Activated naive CD8-positive, alpha-beta T cell treated with anti-CD3 and anti-CD28 coated beads for 36 hours (primary cell): ENCODE results near the gene POLR1G. TPM values are rescaled to one million over a fixed set of nuclear protein-coding genes. Genes with fewer than 3 reads are reported as not detected.

ENCODE experiments used
- DNase-seq: peaks from one replicate; pipeline ENCODE4 v3.0.0; 2021
- H3K27ac Mint-ChIP-seq: one replicate; pipeline ENCODE4 v1.8.0; 2022; ENCODE audit warnings: mild to moderate bottlenecking, moderate library complexity, mixed read lengths
- H3K27me3 Mint-ChIP-seq: one replicate; pipeline ENCODE4 v1.8.0; 2022; ENCODE audit warnings: mild to moderate bottlenecking, mixed read lengths
- H3K36me3 Mint-ChIP-seq: one replicate; pipeline ENCODE4 v1.8.0; 2021; ENCODE audit warnings: mild to moderate bottlenecking, mixed read lengths
- H3K4me1 Mint-ChIP-seq: one replicate; pipeline ENCODE4 v1.8.0; 2021; ENCODE audit warnings: mixed read lengths
- H3K4me3 Mint-ChIP-seq: one replicate; pipeline ENCODE4 v1.8.0; 2022; ENCODE audit warnings: mild to moderate bottlenecking, moderate library complexity, mixed read lengths
- H3K9me3 Mint-ChIP-seq: one replicate; pipeline ENCODE4 v1.8.0; 2022; ENCODE audit warnings: mixed read lengths
- total RNA-seq, 2 experiments: library from RNA; stranded (reverse); gene quantifications; one replicate each; pipeline ENCODE4 v1.2.3, GENCODE V29; 2021

The POLR1G gene
- total RNA-seq, 2 experiments from 2014 or later, result 27.0 to 27.1 TPM

- peak; percentile 60 for DNase-seq
- no peaks in the 10 kb centered on the region for H3K27me3 Mint-ChIP-seq
These were observed 37.2 kb downstream of the POLR1G start for GRCh38 chr19:45443462-45444317.

DNA sequence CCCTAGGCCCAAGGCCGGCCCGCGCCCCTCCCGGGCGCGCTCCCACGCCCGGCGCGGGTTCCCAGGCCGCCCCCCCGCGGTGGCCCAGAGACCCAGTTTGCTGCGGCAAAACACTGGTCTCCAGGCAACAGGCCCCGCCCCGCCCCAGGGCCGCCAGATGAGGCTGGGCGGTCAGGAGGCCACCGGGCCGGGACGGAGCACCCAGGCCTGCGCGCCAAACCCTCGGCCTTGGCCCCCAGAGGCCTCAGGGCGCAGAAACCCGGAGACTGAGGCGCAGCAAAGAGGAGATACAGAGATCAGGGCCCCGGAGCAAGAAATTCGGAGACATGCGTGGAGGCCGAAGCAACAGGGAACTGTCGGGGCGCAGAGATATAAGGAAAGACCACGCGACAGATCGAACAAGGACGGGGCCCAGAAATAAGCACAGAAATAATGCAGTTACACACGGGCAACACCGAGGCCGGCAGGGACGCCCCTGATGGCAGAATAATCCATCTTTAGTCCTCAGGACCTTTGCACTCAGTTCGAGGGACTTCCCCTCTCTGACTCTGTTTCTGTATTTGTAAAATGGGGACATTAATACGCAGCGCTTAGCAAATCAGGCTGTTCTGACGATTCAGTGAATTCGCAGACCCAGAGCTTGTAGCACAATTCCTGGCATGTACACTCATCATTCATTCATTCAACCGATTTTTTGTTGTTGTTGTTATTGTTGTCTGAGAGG, 38.0 kb downstream of the POLR1G start:
- no peak overlapping the region for H3K27ac Mint-ChIP-seq
- H3K4me1 Mint-ChIP-seq, result peaks cover 41% of the 10 kb centered on the region
- DNase-seq, result peak; percentile 88
- H3K36me3 Mint-ChIP-seq, result peaks cover 9% of the 10 kb centered on the region
- no peaks in the 10 kb centered on the region for H3K9me3 Mint-ChIP-seq
- H3K27me3 Mint-ChIP-seq, result no peaks in the 10 kb centered on the region
- H3K4me3 Mint-ChIP-seq, result peak overlapping the region; percentile 62

More at GRCh38 chr19:45443462-45444317, 37.2 kb downstream of the POLR1G start:
- Mint-ChIP-seq H3K4me1 (peaks cover 35% of the 10 kb centered on the region), H3K9me3 (no peaks in the 10 kb centered on the region), H3K4me3 (peak overlapping the region; percentile 86), H3K36me3 (peaks cover 4% of the 10 kb centered on the region), H3K27ac (peak overlapping the region; percentile 68)

DNA sequence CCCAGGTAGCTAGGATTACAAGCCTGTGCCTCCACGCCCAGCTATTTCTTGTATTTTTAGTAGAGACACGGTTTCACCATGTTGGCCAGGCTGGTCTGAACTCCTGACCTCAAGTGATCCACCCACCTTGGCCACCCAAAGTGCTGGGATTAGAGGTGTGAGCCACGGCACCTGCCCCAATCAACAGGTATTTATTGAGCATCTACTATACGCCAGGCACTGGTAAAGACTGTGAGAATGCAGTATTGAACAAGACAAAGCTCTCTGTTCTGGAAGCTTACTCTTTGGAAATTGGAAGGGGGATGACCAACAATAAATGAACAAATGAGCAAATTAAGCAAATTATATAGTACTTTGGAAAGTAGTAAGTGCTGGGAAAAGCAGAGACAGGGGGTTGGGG, 38.7 kb downstream of the POLR1G start:
- H3K36me3 Mint-ChIP-seq, result peaks cover 9% of the 10 kb centered on the region
- H3K27ac Mint-ChIP-seq, result no peak overlapping the region
- H3K9me3 Mint-ChIP-seq, result no peaks in the 10 kb centered on the region
- H3K27me3 Mint-ChIP-seq, result no peaks in the 10 kb centered on the region
- peaks cover 45% of the 10 kb centered on the region for H3K4me1 Mint-ChIP-seq
- no peak for DNase-seq
- H3K4me3 Mint-ChIP-seq, result no peak overlapping the region

DNA sequence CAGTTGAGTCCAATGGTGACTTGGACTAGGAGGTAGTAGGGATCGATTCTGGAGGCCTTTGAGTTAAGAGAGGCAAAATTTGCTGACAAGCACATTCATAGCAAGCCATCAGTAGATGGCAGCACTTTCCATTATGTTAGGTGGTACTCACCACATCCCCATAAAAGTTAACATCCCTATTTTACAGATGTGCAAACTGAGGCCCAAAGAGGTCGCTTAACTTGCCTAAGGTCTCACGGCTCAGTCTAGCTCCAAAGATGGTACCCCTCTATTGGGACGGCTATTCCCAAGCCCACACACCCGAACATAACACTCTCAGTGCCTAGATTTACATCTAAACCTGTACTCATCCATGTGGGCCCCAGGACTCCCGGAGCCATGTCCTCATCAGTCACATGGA, 39.9 kb downstream of the POLR1G start:
- H3K27me3 Mint-ChIP-seq, result no peaks in the 10 kb centered on the region
- H3K27ac Mint-ChIP-seq, result no peak overlapping the region
- peaks cover 43% of the 10 kb centered on the region for H3K4me1 Mint-ChIP-seq
- H3K9me3 Mint-ChIP-seq, result no peaks in the 10 kb centered on the region
- H3K36me3 Mint-ChIP-seq, result peaks cover 9% of the 10 kb centered on the region
- no peak overlapping the region for H3K4me3 Mint-ChIP-seq
- DNase-seq, result no peak

DNA sequence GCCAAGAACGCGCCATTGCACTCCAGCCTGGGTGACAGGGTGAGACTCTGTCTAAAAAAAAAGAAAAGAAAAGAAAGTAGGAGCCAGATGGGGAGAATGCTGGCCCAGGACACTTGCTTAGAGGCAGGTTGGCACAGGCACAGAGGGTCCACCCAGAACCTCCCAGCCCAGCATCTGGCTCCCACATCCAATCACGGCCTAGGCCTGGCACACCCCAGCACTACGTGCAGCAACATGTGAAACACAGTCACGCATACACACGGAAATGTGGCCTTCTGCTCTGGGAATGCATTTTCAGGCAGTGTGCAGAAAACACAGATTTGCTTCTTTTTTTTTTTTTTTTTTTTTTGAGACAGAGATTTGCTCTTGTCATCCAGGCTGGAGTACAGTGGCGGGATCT, 40.5 kb downstream of the POLR1G start:
- Mint-ChIP-seq H3K9me3 (no peaks in the 10 kb centered on the region), H3K36me3 (peaks cover 9% of the 10 kb centered on the region), H3K27ac (no peak overlapping the region), H3K4me3 (no peak overlapping the region), H3K27me3 (no peaks in the 10 kb centered on the region), H3K4me1 (peaks cover 49% of the 10 kb centered on the region)
- no peak for DNase-seq

- Mint-ChIP-seq H3K9me3 (no peaks in the 10 kb centered on the region), H3K27me3 (no peaks in the 10 kb centered on the region), H3K4me1 (peaks cover 39% of the 10 kb centered on the region), H3K36me3 (peaks cover 9% of the 10 kb centered on the region), H3K4me3 (peak overlapping the region; percentile 33), H3K27ac (no peak overlapping the region)
- DNase-seq, result no peak
These were observed 41.9 kb downstream of the POLR1G start for GRCh38 chr19:45448425-45448756.

- no peak overlapping the region for H3K27ac Mint-ChIP-seq
- peaks cover 36% of the 10 kb centered on the region for H3K4me1 Mint-ChIP-seq
- no peaks in the 10 kb centered on the region for H3K27me3 Mint-ChIP-seq
- no peak for DNase-seq
- H3K9me3 Mint-ChIP-seq, result no peaks in the 10 kb centered on the region
- H3K36me3 Mint-ChIP-seq, result peaks cover 9% of the 10 kb centered on the region
- H3K4me3 Mint-ChIP-seq, result peak overlapping the region; percentile 46
These were observed 42.4 kb downstream of the POLR1G start for GRCh38 chr19:45448887-45449299.

DNA sequence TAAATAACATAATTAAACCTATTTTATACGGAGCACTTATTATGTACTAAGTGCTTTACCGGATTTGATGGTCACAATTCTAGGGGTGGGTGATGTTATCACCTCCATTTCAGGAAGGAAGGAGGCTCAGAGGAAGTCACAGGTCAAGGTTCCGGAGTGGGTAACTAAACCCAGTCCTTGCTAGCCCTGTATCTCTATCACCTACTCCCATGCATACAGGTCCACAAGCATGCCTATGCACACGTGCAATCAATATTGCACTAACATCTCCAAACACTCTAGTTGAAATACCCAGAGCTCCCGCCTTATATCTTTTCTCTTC, 43.5 kb downstream of the POLR1G start:
- H3K27me3 Mint-ChIP-seq, result no peaks in the 10 kb centered on the region
- H3K9me3 Mint-ChIP-seq, result no peaks in the 10 kb centered on the region
- H3K4me3 Mint-ChIP-seq, result peak overlapping the region; percentile 87
- peaks cover 9% of the 10 kb centered on the region for H3K36me3 Mint-ChIP-seq
- H3K27ac Mint-ChIP-seq, result peak overlapping the region; percentile 92
- H3K4me1 Mint-ChIP-seq, result peaks cover 30% of the 10 kb centered on the region
- DNase-seq, result no peak

DNA sequence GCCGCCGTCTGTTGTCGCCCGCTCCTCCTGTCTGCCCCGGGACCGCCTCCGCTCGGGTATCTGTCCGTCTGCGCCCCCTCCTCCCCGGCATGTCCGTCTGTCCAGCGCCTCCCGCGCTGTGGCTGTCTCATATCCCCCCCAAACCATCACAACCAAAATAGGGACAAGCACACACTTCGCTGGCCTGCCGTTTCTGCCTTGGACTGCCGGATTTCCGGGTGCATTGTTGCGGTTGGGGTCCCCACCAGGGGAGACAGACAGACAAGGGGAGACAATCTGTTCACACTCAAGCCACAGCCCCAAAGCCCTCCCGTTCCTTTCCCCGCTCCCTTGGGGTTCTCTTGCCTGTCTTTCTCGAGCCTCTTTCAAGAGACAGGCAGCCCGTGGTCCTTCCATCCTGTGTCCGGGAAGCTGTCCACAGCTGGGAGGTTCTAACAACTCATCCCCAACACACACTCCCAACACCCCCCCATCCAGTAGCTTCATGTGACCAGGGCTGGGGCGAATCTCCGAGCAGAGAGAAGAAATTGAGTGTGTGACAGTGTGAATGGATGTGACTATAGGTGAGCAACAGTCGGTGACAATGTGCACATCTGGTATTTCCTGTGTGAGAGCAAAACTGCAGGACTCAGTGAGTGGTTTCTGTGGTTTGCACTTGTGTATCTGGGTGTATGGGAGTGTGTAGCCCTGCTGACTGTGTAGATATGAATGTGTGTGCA, 44.8 kb downstream of the POLR1G start:
- DNase-seq, result peak; percentile 39
- Mint-ChIP-seq H3K36me3 (peaks cover 7% of the 10 kb centered on the region), H3K4me3 (peak overlapping the region; percentile 84), H3K27ac (peak overlapping the region; percentile 86), H3K9me3 (no peaks in the 10 kb centered on the region), H3K27me3 (no peaks in the 10 kb centered on the region), H3K4me1 (peaks cover 37% of the 10 kb centered on the region)

DNA sequence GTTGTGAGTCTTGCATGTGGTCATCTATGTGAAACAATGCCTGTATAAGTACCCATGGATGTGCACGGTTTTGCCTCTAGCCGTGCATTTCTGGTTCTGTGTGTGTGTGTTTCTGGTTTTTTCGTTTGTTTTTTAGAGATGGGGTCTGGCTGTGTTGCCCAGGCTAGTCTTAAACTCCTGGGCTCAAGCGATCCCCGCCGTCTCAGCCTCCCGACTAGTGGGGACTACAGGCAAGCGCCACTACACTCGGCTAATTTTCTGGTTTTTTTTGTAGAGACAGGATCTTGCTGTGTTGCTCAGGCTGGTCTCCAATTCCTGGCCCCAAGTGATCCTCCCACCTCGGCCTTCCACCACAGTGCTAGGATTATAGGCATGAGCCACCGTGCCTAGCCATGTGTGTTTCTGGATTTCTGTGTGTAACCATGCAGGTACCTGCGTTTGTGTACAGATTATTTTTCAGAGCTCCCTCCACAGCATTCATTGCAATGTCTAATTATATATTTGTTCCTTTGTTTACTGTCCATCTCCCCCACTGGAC, 45.5 kb downstream of the POLR1G start:
- peaks cover 7% of the 10 kb centered on the region for H3K36me3 Mint-ChIP-seq
- H3K9me3 Mint-ChIP-seq, result no peaks in the 10 kb centered on the region
- peak overlapping the region; percentile 86 for H3K27ac Mint-ChIP-seq
- H3K4me3 Mint-ChIP-seq, result peak overlapping the region; percentile 84
- no peak for DNase-seq
- no peaks in the 10 kb centered on the region for H3K27me3 Mint-ChIP-seq
- peaks cover 40% of the 10 kb centered on the region for H3K4me1 Mint-ChIP-seq

GRCh38 chr19:45455707-45456499, 49.5 kb downstream of the POLR1G start:
- H3K4me1 Mint-ChIP-seq, result peaks cover 25% of the 10 kb centered on the region
- H3K27me3 Mint-ChIP-seq, result peaks cover 4% of the 10 kb centered on the region
- peak overlapping the region; percentile 82 for H3K27ac Mint-ChIP-seq
- peak overlapping the region; percentile 42 for H3K4me3 Mint-ChIP-seq
- H3K9me3 Mint-ChIP-seq, result no peaks in the 10 kb centered on the region
- no peaks in the 10 kb centered on the region for H3K36me3 Mint-ChIP-seq
- peak; percentile 80 for DNase-seq

GRCh38 chr19:45456500-45456815, 50.0 kb downstream of the POLR1G start:
- Mint-ChIP-seq H3K27me3 (peaks cover 4% of the 10 kb centered on the region), H3K4me3 (no peak overlapping the region), H3K9me3 (no peaks in the 10 kb centered on the region), H3K4me1 (peaks cover 20% of the 10 kb centered on the region), H3K36me3 (no peaks in the 10 kb centered on the region), H3K27ac (no peak overlapping the region)
- DNase-seq, result no peak

DNA sequence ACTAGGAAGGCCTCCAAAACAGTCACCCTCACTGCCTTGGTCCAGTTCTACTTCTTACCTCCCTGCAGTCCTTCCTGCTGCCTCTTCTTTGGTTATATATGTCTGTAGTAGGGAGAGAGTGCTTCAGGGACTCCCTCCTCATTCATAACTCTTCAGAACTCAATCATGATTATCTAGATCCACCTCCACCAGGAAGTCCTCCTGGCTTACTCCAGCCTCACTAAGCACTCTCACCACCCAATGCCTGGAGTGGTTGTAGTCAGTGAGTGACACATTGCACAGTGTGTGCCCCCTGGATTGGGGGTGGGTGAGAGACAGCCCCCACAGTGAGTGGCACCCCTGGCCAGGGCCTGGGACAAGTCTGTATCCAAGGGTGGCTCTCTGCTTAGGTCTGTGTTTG, 51.3 kb downstream of the POLR1G start:
- H3K27ac Mint-ChIP-seq, result no peak overlapping the region
- no peak for DNase-seq
- no peaks in the 10 kb centered on the region for H3K36me3 Mint-ChIP-seq
- H3K4me3 Mint-ChIP-seq, result no peak overlapping the region
- no peaks in the 10 kb centered on the region for H3K9me3 Mint-ChIP-seq
- H3K4me1 Mint-ChIP-seq, result peaks cover 16% of the 10 kb centered on the region
- H3K27me3 Mint-ChIP-seq, result peaks cover 4% of the 10 kb centered on the region
